ENCODE data around the gene HP1BP3. TPM values are rescaled to one million over a fixed set of nuclear protein-coding genes. Genes with fewer than 3 reads are reported as not detected.

The HP1BP3 gene
- total RNA-seq, 1 donor from 2014 or later = 181 TPM

GRCh38 chr1:20712215-20712577, 74.9 kb downstream of the HP1BP3 start:
- no peak for DNase-seq (ENCODE audit: extremely low read depth, low read depth, low spot score)

- no peak for DNase-seq (ENCODE audit: extremely low read depth, low read depth, low spot score)
Observed at GRCh38 chr1:20711285-20712214, 75.6 kb downstream of the HP1BP3 start.

- no peak for DNase-seq (ENCODE audit: extremely low read depth, low read depth, low spot score)
Observed at GRCh38 chr1:20710469-20711284, 76.4 kb downstream of the HP1BP3 start.

- DNase-seq (ENCODE audit: extremely low read depth, low read depth, low spot score) = no peak
Observed at GRCh38 chr1:20709868-20710267, 77.2 kb downstream of the HP1BP3 start.

- no peak for DNase-seq (ENCODE audit: extremely low read depth, low read depth, low spot score)
Observed at GRCh38 chr1:20708891-20709290, 78.2 kb downstream of the HP1BP3 start.

- DNase-seq (ENCODE audit: extremely low read depth, low read depth, low spot score) = no peak
Observed at GRCh38 chr1:20708057-20708456, 79.0 kb downstream of the HP1BP3 start.

GRCh38 chr1:20706841-20707240, 80.3 kb downstream of the HP1BP3 start:
- no peak for DNase-seq (ENCODE audit: extremely low read depth, low read depth, low spot score)

GRCh38 chr1:20705203-20705755, 81.8 kb downstream of the HP1BP3 start:
- DNase-seq (ENCODE audit: extremely low read depth, low read depth, low spot score) = no peak

- DNase-seq (ENCODE audit: extremely low read depth, low read depth, low spot score) = no peak
Observed at GRCh38 chr1:20704390-20705202, 82.5 kb downstream of the HP1BP3 start.

- no peak for DNase-seq (ENCODE audit: extremely low read depth, low read depth, low spot score)
Observed at GRCh38 chr1:20703124-20703756, 83.9 kb downstream of the HP1BP3 start.

GRCh38 chr1:20702416-20702815, 84.7 kb downstream of the HP1BP3 start:
- no peak for DNase-seq (ENCODE audit: extremely low read depth, low read depth, low spot score)

- DNase-seq (ENCODE audit: extremely low read depth, low read depth, low spot score) = no peak
Observed at GRCh38 chr1:20701847-20702246, 85.3 kb downstream of the HP1BP3 start.

- no peak for DNase-seq (ENCODE audit: extremely low read depth, low read depth, low spot score)
Observed at GRCh38 chr1:20701446-20701845, 85.7 kb downstream of the HP1BP3 start.

- no peak for DNase-seq (ENCODE audit: extremely low read depth, low read depth, low spot score)
Observed at GRCh38 chr1:20700636-20701215, 86.4 kb downstream of the HP1BP3 start.

- no peak for DNase-seq (ENCODE audit: extremely low read depth, low read depth, low spot score)
Observed at GRCh38 chr1:20699558-20699957, 87.5 kb downstream of the HP1BP3 start.

- DNase-seq (ENCODE audit: extremely low read depth, low read depth, low spot score) = no peak
Observed at GRCh38 chr1:20698195-20698910, 88.8 kb downstream of the HP1BP3 start.

GRCh38 chr1:20697563-20697962, 89.5 kb downstream of the HP1BP3 start:
- DNase-seq (ENCODE audit: extremely low read depth, low read depth, low spot score) = no peak

GRCh38 chr1:20696397-20697333, 90.4 kb downstream of the HP1BP3 start:
- DNase-seq (ENCODE audit: extremely low read depth, low read depth, low spot score) = peak; percentile 48

All from glomerular endothelial cell (primary cell).